ENCODE measurements around the gene TFAP2E.

TFAP2E gene

GRCh38 chr1:35558374-35559316 is 14.5 kb upstream of the TFAP2E start:
- peaks cover 16% of the 10 kb centered on the region for H3K36me3 ChIP-seq (ENCODE audit: insufficient read depth, low read length)
- H3K4me3 ChIP-seq (ENCODE audit: low read depth in 1 of 2, low read length in 2 of 2): peak overlapping the region; percentile 92 to 96
- peaks cover 49% of the 10 kb centered on the region for H3K4me1 ChIP-seq (ENCODE audit: insufficient read depth, low read length)
- peak overlapping the region; percentile 94 for H3K27ac ChIP-seq (ENCODE audit: low read depth, low read length)
- no peaks in the 10 kb centered on the region for H3K9me3 ChIP-seq (ENCODE audit: low read length)
- H3K9ac ChIP-seq (ENCODE audit: low read length): peak overlapping the region; percentile 77
- no peaks in the 10 kb centered on the region for H3K27me3 ChIP-seq (ENCODE audit: control insufficient read depth in 1 of 2, insufficient read depth in 2 of 2, low read length in 2 of 2)

GRCh38 chr1:35559317-35559944 is 13.7 kb upstream of the TFAP2E start:
- Histone ChIP-seq H3K27ac (ENCODE audit: low read depth, low read length) (no peak overlapping the region), H3K9ac (ENCODE audit: low read length) (no peak overlapping the region), H3K9me3 (ENCODE audit: low read length) (no peaks in the 10 kb centered on the region), H3K4me1 (ENCODE audit: insufficient read depth, low read length) (peaks cover 43% of the 10 kb centered on the region), H3K36me3 (ENCODE audit: insufficient read depth, low read length) (peaks cover 21% of the 10 kb centered on the region), H3K4me3 (ENCODE audit: low read depth in 1 of 2, low read length in 2 of 2) (no peak overlapping the region), H3K27me3 (ENCODE audit: control insufficient read depth in 1 of 2, insufficient read depth in 2 of 2, low read length in 2 of 2) (no peaks in the 10 kb centered on the region)

- Histone ChIP-seq H3K27me3 (ENCODE audit: control insufficient read depth in 1 of 2, insufficient read depth in 2 of 2, low read length in 2 of 2) (no peaks in the 10 kb centered on the region), H3K4me1 (ENCODE audit: insufficient read depth, low read length) (peaks cover 32% of the 10 kb centered on the region), H3K9ac (ENCODE audit: low read length) (no peak overlapping the region), H3K9me3 (ENCODE audit: low read length) (no peaks in the 10 kb centered on the region), H3K27ac (ENCODE audit: low read depth, low read length) (peak overlapping the region; percentile 60), H3K36me3 (ENCODE audit: insufficient read depth, low read length) (peaks cover 22% of the 10 kb centered on the region), H3K4me3 (ENCODE audit: low read depth in 1 of 2, low read length in 2 of 2) (peak overlapping the region in 1 of 2 donors; percentile 45)
These were observed 12.6 kb upstream of the TFAP2E start for GRCh38 chr1:35560256-35561225.

- peak overlapping the region; percentile 60 for H3K27ac ChIP-seq (ENCODE audit: low read depth, low read length)
- no peak overlapping the region for H3K9ac ChIP-seq (ENCODE audit: low read length)
- H3K4me3 ChIP-seq (ENCODE audit: low read depth in 1 of 2, low read length in 2 of 2): no peak overlapping the region
- no peaks in the 10 kb centered on the region for H3K27me3 ChIP-seq (ENCODE audit: control insufficient read depth in 1 of 2, insufficient read depth in 2 of 2, low read length in 2 of 2)
- peaks cover 23% of the 10 kb centered on the region for H3K4me1 ChIP-seq (ENCODE audit: insufficient read depth, low read length)
- no peaks in the 10 kb centered on the region for H3K9me3 ChIP-seq (ENCODE audit: low read length)
- peaks cover 23% of the 10 kb centered on the region for H3K36me3 ChIP-seq (ENCODE audit: insufficient read depth, low read length)
These were observed 11.7 kb upstream of the TFAP2E start for GRCh38 chr1:35561297-35561971.

GRCh38 chr1:35561972-35562680 is 11.0 kb upstream of the TFAP2E start:
- Histone ChIP-seq H3K27ac (ENCODE audit: low read depth, low read length) (no peak overlapping the region), H3K9ac (ENCODE audit: low read length) (no peak overlapping the region)

GRCh38 chr1:35563166-35563565 is 9.9 kb upstream of the TFAP2E start:
- Histone ChIP-seq H3K9ac (ENCODE audit: low read length) (no peak overlapping the region), H3K36me3 (ENCODE audit: insufficient read depth, low read length) (peaks cover 27% of the 10 kb centered on the region), H3K27ac (ENCODE audit: low read depth, low read length) (no peak overlapping the region)

More at GRCh38 chr1:35561972-35562680, 11.0 kb upstream of the TFAP2E start:
- Histone ChIP-seq H3K4me1 (ENCODE audit: insufficient read depth, low read length) (peaks cover 19% of the 10 kb centered on the region), H3K27me3 (ENCODE audit: control insufficient read depth in 1 of 2, insufficient read depth in 2 of 2, low read length in 2 of 2) (no peaks in the 10 kb centered on the region), H3K9me3 (ENCODE audit: low read length) (no peaks in the 10 kb centered on the region), H3K4me3 (ENCODE audit: low read depth in 1 of 2, low read length in 2 of 2) (no peak overlapping the region), H3K36me3 (ENCODE audit: insufficient read depth, low read length) (peaks cover 27% of the 10 kb centered on the region)

GRCh38 chr1:35564037-35564883 is 8.9 kb upstream of the TFAP2E start:
- H3K36me3 ChIP-seq (ENCODE audit: insufficient read depth, low read length): peaks cover 27% of the 10 kb centered on the region
- H3K4me1 ChIP-seq (ENCODE audit: insufficient read depth, low read length): peaks cover 6% of the 10 kb centered on the region
- no peak overlapping the region for H3K27ac ChIP-seq (ENCODE audit: low read depth, low read length)
- no peak overlapping the region for H3K9ac ChIP-seq (ENCODE audit: low read length)
- H3K4me3 ChIP-seq (ENCODE audit: low read depth in 1 of 2, low read length in 2 of 2): no peak overlapping the region
- H3K9me3 ChIP-seq (ENCODE audit: low read length): no peaks in the 10 kb centered on the region
- H3K27me3 ChIP-seq (ENCODE audit: control insufficient read depth in 1 of 2, insufficient read depth in 2 of 2, low read length in 2 of 2): no peaks in the 10 kb centered on the region

More at GRCh38 chr1:35563166-35563565, 9.9 kb upstream of the TFAP2E start:
- no peaks in the 10 kb centered on the region for H3K27me3 ChIP-seq (ENCODE audit: control insufficient read depth in 1 of 2, insufficient read depth in 2 of 2, low read length in 2 of 2)
- H3K4me1 ChIP-seq (ENCODE audit: insufficient read depth, low read length): peaks cover 17% of the 10 kb centered on the region
- no peaks in the 10 kb centered on the region for H3K9me3 ChIP-seq (ENCODE audit: low read length)
- no peak overlapping the region for H3K4me3 ChIP-seq (ENCODE audit: low read depth in 1 of 2, low read length in 2 of 2)

DNA sequence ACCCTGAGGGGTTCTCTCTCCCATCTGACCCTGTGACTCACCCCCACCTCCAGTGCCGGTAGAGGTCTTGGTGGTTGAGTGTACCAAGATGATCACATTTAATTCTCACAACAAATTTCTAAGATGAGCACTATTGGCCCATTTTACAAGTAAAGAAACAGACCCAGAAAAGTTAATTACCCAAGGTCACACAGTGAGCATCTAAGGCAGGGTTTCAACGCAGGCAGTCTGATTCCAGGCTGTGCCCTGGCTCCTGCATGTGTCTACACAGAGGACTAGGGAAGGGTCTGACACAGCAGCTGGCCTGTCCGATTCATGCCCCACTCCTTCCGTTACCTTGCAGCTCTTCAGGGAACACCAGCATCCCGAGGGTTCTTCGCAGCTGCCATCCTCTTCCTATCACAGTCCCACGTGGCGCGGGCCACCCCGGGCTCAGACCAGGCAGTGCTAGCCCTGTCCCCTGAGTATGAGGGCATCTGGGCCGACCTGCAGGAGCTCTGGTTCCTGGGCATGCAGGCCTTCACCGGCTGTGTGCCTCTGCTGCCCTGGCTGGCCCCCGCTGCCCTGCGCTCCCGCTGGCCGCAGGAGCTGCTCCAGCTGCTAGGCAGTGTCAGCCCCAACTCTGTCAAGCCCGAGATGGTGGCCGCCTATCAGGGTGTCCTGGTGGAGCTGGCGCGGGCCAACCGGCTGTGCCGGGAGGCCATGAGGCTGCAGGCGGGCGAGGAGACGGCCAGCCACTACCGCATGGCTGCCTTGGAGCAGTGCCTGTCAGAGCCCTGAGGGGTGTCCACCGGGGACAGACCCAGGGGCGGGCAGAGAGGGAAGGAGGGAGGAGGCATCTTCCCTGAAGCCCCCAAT is 8.0 kb upstream of the TFAP2E start:
- no peak overlapping the region for H3K4me3 ChIP-seq (ENCODE audit: low read depth in 1 of 2, low read length in 2 of 2)
- no peak overlapping the region for H3K27ac ChIP-seq (ENCODE audit: low read depth, low read length)
- peaks cover 27% of the 10 kb centered on the region for H3K36me3 ChIP-seq (ENCODE audit: insufficient read depth, low read length)
- no peaks in the 10 kb centered on the region for H3K9me3 ChIP-seq (ENCODE audit: low read length)
- peaks cover 5% of the 10 kb centered on the region for H3K4me1 ChIP-seq (ENCODE audit: insufficient read depth, low read length)
- H3K9ac ChIP-seq (ENCODE audit: low read length): no peak overlapping the region
- H3K27me3 ChIP-seq (ENCODE audit: control insufficient read depth in 1 of 2, insufficient read depth in 2 of 2, low read length in 2 of 2): no peaks in the 10 kb centered on the region

DNA sequence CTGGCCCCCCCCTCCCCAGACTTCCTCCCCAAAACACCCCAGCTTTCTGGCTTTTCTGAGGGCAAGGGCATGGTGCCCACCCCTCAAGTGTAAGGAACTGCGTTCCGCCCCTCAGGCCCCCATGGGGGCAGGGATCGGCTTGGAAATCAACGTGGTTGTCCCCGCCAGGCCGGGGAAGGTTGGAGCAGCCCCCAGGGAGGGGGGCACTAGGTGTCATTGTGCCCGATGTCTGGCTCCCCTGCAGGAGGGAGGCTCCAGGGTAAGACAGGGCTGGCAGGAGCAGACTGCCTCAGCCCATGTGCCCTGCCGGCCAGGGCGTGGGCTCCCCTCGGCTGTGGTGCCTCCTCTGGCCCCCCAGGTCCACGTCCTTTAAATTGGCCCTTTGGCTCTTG is 7.4 kb upstream of the TFAP2E start:
- H3K36me3 ChIP-seq (ENCODE audit: insufficient read depth, low read length): peaks cover 27% of the 10 kb centered on the region

More for the DNA sequence above, 7.4 kb upstream of the TFAP2E start:
- Histone ChIP-seq H3K4me1 (ENCODE audit: insufficient read depth, low read length) (no peaks in the 10 kb centered on the region), H3K27ac (ENCODE audit: low read depth, low read length) (no peak overlapping the region), H3K9ac (ENCODE audit: low read length) (no peak overlapping the region), H3K9me3 (ENCODE audit: low read length) (no peaks in the 10 kb centered on the region), H3K27me3 (ENCODE audit: control insufficient read depth in 1 of 2, insufficient read depth in 2 of 2, low read length in 2 of 2) (no peaks in the 10 kb centered on the region), H3K4me3 (ENCODE audit: low read depth in 1 of 2, low read length in 2 of 2) (no peak overlapping the region)

Data from muscle layer of colon (tissue), 2 donors.